DOHH2 (cell line): ENCODE measurements around the gene TEKTIP1.

Source experiments
- CTCF ChIP-seq: fragments of 200-600 bp; sonication (generic); IDR thresholded peaks from one replicate; pipeline ENCODE4 v1.5.1; 2014; ENCODE audit warnings: antibody characterized with exemption, mild to moderate bottlenecking, low read depth, low read length; ENCODE audit not compliant: poor library complexity, severe bottlenecking
- EZH2phosphoT487 ChIP-seq: fragments of 200-600 bp; sonication (generic); IDR thresholded peaks from 2 replicates; pipeline ENCODE4 v1.6.1; 2017; ENCODE audit warnings: borderline replicate concordance, mild to moderate bottlenecking, antibody characterized with exemption, low read length, moderate library complexity, mixed read lengths

DNA sequence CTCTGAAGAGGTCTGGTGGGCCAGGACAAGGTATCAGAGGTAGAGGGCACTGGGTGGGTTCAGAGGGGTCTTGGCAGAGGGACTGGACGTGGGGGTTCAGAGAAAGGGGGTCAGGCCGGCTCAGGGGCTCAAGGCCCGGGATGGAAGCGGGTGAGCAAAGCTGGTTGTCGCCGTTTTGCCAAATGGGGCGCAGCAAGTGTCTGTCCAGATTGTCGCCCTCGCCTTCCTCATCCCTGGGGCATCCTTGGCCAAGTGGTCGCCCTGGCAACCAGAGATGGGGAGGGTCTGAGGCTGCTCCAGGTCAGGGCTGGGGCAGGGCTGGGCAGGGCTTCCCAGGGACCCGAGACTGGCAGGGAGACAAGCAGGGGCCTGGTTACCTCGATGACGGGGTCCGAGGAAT lies 45.3 kb upstream of the TEKTIP1 start:
- TF ChIP-seq CTCF, result no peak
- TF ChIP-seq EZH2phosphoT487, result no peak
